Fibroblast of lung (primary cell): Measurements from ENCODE around the gene PEX6.

Source experiments
- EZH2 ChIP-seq: IDR thresholded peaks from 2 replicates; pipeline ENCODE4 v1.5.1; 2012; ENCODE audit warnings: low read length, control low read depth, mild to moderate bottlenecking; ENCODE audit errors: missing control alignments
- TF ChIP-seq, protein P1 (sequence below), 2 donors: IDR thresholded peaks in 1 of 2; conservative IDR thresholded peaks in 1 of 2; 1 replicate in 1 of 2; 2 replicates in 1 of 2; pipeline ENCODE4 v1.5.1; 2011 to 2012; ENCODE audit warnings: low read length in 2 of 2, control low read depth in 1 of 2, inconsistent platforms in 1 of 2, low read depth in 1 of 2, mild to moderate bottlenecking in 1 of 2

DNA sequence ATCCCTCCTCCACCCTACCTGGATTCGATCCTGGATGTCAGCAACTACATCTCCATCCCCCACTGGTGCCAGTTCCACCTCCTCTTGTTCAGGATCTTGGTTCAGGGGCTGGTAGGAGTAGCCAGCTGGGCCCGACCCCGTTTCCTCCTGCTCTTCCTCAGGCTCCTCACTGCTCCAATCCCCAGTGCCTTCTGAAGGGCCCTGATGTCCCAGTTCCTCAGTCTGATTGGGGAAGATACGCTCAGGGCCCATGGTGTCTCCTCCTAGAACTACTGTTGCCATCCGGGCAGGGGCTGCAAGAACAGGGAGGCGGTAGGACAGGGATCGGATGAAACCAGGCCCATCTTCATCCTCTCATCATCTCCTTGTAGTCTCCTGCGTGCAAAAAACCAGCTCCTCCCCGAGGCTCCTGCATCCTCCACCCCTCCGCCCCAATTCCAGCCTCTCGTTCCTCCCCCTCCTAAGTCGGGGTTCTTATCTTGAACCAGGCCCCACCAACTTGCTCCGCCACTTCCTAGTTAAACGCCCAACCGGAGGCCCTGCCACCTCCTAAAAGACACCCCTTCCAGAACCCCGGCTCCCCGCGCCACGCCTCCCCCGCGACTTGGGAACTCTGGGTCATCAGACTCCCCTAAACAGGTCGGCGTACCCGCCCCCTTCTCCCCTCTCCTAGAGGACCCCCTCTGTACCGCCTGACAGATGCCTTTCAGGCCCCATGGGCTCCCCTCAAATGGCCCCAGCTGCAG is 34.3 kb upstream of the PEX6 start:
- TF ChIP-seq, protein P1, sequence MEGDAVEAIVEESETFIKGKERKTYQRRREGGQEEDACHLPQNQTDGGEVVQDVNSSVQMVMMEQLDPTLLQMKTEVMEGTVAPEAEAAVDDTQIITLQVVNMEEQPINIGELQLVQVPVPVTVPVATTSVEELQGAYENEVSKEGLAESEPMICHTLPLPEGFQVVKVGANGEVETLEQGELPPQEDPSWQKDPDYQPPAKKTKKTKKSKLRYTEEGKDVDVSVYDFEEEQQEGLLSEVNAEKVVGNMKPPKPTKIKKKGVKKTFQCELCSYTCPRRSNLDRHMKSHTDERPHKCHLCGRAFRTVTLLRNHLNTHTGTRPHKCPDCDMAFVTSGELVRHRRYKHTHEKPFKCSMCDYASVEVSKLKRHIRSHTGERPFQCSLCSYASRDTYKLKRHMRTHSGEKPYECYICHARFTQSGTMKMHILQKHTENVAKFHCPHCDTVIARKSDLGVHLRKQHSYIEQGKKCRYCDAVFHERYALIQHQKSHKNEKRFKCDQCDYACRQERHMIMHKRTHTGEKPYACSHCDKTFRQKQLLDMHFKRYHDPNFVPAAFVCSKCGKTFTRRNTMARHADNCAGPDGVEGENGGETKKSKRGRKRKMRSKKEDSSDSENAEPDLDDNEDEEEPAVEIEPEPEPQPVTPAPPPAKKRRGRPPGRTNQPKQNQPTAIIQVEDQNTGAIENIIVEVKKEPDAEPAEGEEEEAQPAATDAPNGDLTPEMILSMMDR (conservative IDR thresholded peaks at IDR 0.05 in 1 of 2, IDR thresholded peaks at IDR 0.05 in 1 of 2; ENCODE audit: low read depth in 1 of 2, low read length in 2 of 2) = no peak
- no peak for TF ChIP-seq EZH2
